ENCODE results near the gene RHEX.

Gene RHEX

DNA sequence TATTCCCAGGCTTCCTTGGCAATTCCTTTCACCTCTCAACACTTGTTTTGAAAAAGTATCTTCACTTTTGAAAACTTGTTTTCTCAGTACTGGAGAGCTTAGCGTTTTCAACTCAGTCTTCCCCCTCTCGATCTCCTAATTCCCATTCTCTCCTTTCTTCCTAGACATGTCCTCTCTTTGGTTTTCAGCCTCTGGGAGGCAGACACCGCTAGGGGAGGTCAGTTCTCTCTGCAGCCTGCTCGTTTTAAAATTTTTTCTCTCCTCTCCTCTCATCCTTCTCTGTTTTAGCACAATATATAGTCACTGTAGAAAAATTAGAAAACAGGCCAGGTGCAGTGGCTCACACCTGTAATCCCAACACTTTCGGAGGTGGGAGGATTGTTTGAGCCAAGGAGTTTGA is 12.6 kb upstream of the RHEX start:
- Mint-ChIP-seq H3K4me1 (peaks cover 40% of the 10 kb centered on the region), H3K4me3 (no peak overlapping the region), H3K27me3 (ENCODE audit: low read depth, poor library complexity) (peaks cover 24% of the 10 kb centered on the region), H3K9me3 (no peaks in the 10 kb centered on the region), H3K36me3 (ENCODE audit: low read depth) (no peaks in the 10 kb centered on the region), H3K27ac (no peak overlapping the region)
- TF ChIP-seq CTCF (IDR thresholded peaks at IDR 0.05), result no peak
- no peak for DNase-seq

DNA sequence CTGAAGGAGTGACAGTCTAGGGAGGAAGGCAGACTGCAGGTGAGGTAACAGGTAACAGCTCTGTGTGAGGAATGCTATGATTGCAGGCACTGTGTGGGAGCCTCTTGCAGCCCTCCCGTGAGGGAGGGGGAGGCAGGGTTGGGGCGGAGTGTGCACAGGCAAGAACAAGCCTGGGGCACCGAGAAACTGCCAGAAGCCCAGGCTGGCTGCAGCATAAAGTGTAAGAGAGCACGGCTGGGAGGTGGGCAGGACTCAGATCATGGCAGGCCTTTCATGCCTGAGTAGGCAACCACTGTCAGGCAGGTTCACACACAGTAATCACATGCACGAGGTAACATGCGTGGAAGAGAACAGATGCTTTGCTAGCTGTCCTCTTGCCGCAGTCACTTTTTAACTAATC is 11.3 kb upstream of the RHEX start:
- Mint-ChIP-seq H3K36me3 (ENCODE audit: low read depth) (no peaks in the 10 kb centered on the region), H3K4me1 (peaks cover 40% of the 10 kb centered on the region), H3K27me3 (ENCODE audit: low read depth, poor library complexity) (peaks cover 12% of the 10 kb centered on the region), H3K9me3 (no peaks in the 10 kb centered on the region), H3K4me3 (no peak overlapping the region), H3K27ac (no peak overlapping the region)
- TF ChIP-seq CTCF (IDR thresholded peaks at IDR 0.05), result no peak
- DNase-seq, result peak; percentile 46

GRCh38 chr1:206047271-206047670 is 5.7 kb upstream of the RHEX start:
- no peaks in the 10 kb centered on the region for H3K36me3 Mint-ChIP-seq (ENCODE audit: low read depth)
- H3K4me3 Mint-ChIP-seq, result no peak overlapping the region
- DNase-seq, result no peak
- peaks cover 11% of the 10 kb centered on the region for H3K27me3 Mint-ChIP-seq (ENCODE audit: low read depth, poor library complexity)
- no peak for TF ChIP-seq CTCF (IDR thresholded peaks at IDR 0.05)
- no peaks in the 10 kb centered on the region for H3K9me3 Mint-ChIP-seq
- peaks cover 5% of the 10 kb centered on the region for H3K4me1 Mint-ChIP-seq
- no peak overlapping the region for H3K27ac Mint-ChIP-seq

DNA sequence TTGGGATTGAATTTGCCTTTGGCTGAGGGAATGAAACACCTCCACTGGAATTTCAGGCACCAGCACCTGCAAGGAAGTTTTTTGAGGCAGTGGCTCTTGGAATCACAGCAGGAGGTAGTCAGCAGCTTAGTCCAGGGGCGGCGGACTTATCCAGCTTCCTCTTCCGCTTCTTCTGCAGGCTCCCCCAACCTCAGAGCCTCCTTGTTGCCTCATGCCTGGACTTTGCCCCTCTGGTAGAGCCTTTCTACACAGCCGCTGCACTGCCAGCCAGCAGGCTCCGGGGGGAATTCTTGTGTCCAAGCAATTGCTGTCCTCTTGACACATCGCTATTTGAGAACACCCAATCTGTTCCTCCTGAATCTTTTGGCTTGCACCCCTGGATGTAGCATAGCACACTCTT is 4.4 kb upstream of the RHEX start:
- Mint-ChIP-seq H3K4me3 (no peak overlapping the region), H3K36me3 (ENCODE audit: low read depth) (no peaks in the 10 kb centered on the region), H3K4me1 (peaks cover 13% of the 10 kb centered on the region), H3K27ac (peak overlapping the region; percentile 7), H3K9me3 (peaks cover 7% of the 10 kb centered on the region), H3K27me3 (ENCODE audit: low read depth, poor library complexity) (peaks cover 11% of the 10 kb centered on the region)
- DNase-seq, result no peak
- no peak for TF ChIP-seq CTCF (IDR thresholded peaks at IDR 0.05)

GRCh38 chr1:206049293-206049692 is 3.7 kb upstream of the RHEX start:
- no peak for DNase-seq
- Mint-ChIP-seq H3K27ac (no peak overlapping the region), H3K27me3 (ENCODE audit: low read depth, poor library complexity) (peaks cover 11% of the 10 kb centered on the region), H3K4me1 (peaks cover 13% of the 10 kb centered on the region), H3K4me3 (no peak overlapping the region), H3K36me3 (ENCODE audit: low read depth) (no peaks in the 10 kb centered on the region), H3K9me3 (peaks cover 7% of the 10 kb centered on the region)
- no peak for TF ChIP-seq CTCF (IDR thresholded peaks at IDR 0.05)

DNA sequence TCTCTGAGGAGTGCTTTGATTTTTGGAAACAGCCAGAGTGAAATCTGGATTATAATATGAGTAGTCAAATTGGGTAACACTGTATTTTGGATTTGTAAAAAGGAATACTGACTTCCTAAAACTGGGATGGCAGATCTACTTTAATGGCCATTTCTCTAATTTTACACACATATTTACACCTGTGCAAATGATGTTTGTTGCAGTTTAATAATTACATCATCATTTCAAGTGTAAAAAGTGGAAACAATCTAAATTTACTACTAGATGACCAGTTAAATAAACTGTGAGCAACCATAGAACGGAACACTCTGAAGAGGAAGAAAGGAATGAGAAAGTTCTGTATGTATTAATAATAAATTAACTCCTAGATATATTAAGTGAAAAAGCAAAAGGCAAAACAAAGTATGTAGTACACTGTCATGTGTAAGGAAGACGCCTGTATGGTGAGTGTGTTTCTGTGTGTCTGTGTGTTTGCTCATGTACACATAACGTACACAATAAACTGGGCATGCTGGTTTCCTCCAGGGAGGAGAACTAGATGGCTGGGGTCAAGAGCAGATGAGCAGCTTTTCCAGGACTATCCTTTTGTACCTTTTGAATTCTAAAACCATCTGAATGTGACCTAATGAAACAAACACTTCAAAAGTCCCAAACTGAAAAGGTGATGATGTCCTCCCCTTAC is 2.9 kb upstream of the RHEX start:
- Mint-ChIP-seq H3K4me1 (peaks cover 13% of the 10 kb centered on the region), H3K4me3 (no peak overlapping the region), H3K27me3 (ENCODE audit: low read depth, poor library complexity) (peaks cover 11% of the 10 kb centered on the region), H3K36me3 (ENCODE audit: low read depth) (no peaks in the 10 kb centered on the region), H3K27ac (no peak overlapping the region), H3K9me3 (peaks cover 7% of the 10 kb centered on the region)
- no peak for DNase-seq
- no peak for TF ChIP-seq CTCF (IDR thresholded peaks at IDR 0.05)
